Type B pancreatic cell (in vitro differentiated cells): ENCODE results near the gene IPO7. TPM values are rescaled to one million over a fixed set of nuclear protein-coding genes. Genes with fewer than 3 reads are reported as not detected.
A peak's percentile ranks its signal among the peaks of the same experiment; 100 is the strongest.

Source experiments
- DNase-seq: peaks from one replicate; pipeline ENCODE4 v3.0.0; 2021; ENCODE audit warnings: mixed read lengths; ENCODE audit not compliant: unreplicated experiment; ENCODE audit errors: extremely low spot score
- H3K27ac Mint-ChIP-seq: 2 replicates; pipeline ENCODE4 v1.8.0; 2021; ENCODE audit warnings: mild to moderate bottlenecking, mixed read lengths
- H3K27me3 Mint-ChIP-seq: 2 replicates; pipeline ENCODE4 v1.8.0; 2021; ENCODE audit warnings: mixed read lengths
- H3K36me3 Mint-ChIP-seq: 2 replicates; pipeline ENCODE4 v1.8.0; 2021; ENCODE audit warnings: mixed read lengths
- H3K4me1 Mint-ChIP-seq: one replicate; pipeline ENCODE4 v1.8.0; 2021; ENCODE audit warnings: mixed read lengths; ENCODE audit not compliant: unreplicated experiment
- H3K4me3 Mint-ChIP-seq: 2 replicates; pipeline ENCODE4 v1.8.0; 2021; ENCODE audit warnings: mild to moderate bottlenecking, mixed read lengths
- H3K9me3 Mint-ChIP-seq: 2 replicates; pipeline ENCODE4 v1.8.0; 2021; ENCODE audit warnings: mixed read lengths
- total RNA-seq: library from RNA; stranded (reverse); gene quantifications from 2 replicates; pipeline ENCODE4 v1.2.1, GENCODE V29; 2021; ENCODE audit warnings: low replicate concordance
- TF ChIP-seq, protein P1 (sequence below): fragments of 200-600 bp; sonication (generic); conservative IDR thresholded peaks from 2 replicates; pipeline ENCODE4 v1.5.0; 2021; ENCODE audit warnings: antibody characterized with exemption, mild to moderate bottlenecking

Gene IPO7
- total RNA-seq, 1 donor from 2014 or later = 159 TPM

- no peaks in the 10 kb centered on the region for H3K9me3 Mint-ChIP-seq
- no peaks in the 10 kb centered on the region for H3K27me3 Mint-ChIP-seq
- TF ChIP-seq, protein P1, sequence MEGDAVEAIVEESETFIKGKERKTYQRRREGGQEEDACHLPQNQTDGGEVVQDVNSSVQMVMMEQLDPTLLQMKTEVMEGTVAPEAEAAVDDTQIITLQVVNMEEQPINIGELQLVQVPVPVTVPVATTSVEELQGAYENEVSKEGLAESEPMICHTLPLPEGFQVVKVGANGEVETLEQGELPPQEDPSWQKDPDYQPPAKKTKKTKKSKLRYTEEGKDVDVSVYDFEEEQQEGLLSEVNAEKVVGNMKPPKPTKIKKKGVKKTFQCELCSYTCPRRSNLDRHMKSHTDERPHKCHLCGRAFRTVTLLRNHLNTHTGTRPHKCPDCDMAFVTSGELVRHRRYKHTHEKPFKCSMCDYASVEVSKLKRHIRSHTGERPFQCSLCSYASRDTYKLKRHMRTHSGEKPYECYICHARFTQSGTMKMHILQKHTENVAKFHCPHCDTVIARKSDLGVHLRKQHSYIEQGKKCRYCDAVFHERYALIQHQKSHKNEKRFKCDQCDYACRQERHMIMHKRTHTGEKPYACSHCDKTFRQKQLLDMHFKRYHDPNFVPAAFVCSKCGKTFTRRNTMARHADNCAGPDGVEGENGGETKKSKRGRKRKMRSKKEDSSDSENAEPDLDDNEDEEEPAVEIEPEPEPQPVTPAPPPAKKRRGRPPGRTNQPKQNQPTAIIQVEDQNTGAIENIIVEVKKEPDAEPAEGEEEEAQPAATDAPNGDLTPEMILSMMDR = no peak
- no peak overlapping the region for H3K4me3 Mint-ChIP-seq
- H3K27ac Mint-ChIP-seq = peak overlapping the region; percentile 56
- no peak for DNase-seq
- H3K36me3 Mint-ChIP-seq = no peaks in the 10 kb centered on the region
- H3K4me1 Mint-ChIP-seq = peaks cover 7% of the 10 kb centered on the region
These were observed 16.9 kb upstream of the IPO7 start for GRCh38 chr11:9367551-9367950.

- no peak overlapping the region for H3K4me3 Mint-ChIP-seq
- no peaks in the 10 kb centered on the region for H3K9me3 Mint-ChIP-seq
- no peaks in the 10 kb centered on the region for H3K36me3 Mint-ChIP-seq
- DNase-seq = no peak
- H3K4me1 Mint-ChIP-seq = peaks cover 12% of the 10 kb centered on the region
- TF ChIP-seq, protein P1 = no peak
- no peak overlapping the region for H3K27ac Mint-ChIP-seq
- H3K27me3 Mint-ChIP-seq = no peaks in the 10 kb centered on the region
These were observed 7.4 kb upstream of the IPO7 start for GRCh38 chr11:9377036-9377435.

GRCh38 chr11:9379041-9379440 lies 5.4 kb upstream of the IPO7 start:
- H3K27ac Mint-ChIP-seq = no peak overlapping the region
- peaks cover 12% of the 10 kb centered on the region for H3K4me1 Mint-ChIP-seq
- no peak overlapping the region for H3K4me3 Mint-ChIP-seq
- no peak for DNase-seq
- no peaks in the 10 kb centered on the region for H3K9me3 Mint-ChIP-seq
- H3K27me3 Mint-ChIP-seq = no peaks in the 10 kb centered on the region
- TF ChIP-seq, protein P1 = no peak
- no peaks in the 10 kb centered on the region for H3K36me3 Mint-ChIP-seq

GRCh38 chr11:9380773-9381172 lies 3.7 kb upstream of the IPO7 start:
- H3K36me3 Mint-ChIP-seq = peaks cover 6% of the 10 kb centered on the region
- DNase-seq = no peak
- H3K4me1 Mint-ChIP-seq = peaks cover 16% of the 10 kb centered on the region
- H3K27ac Mint-ChIP-seq = peak overlapping the region; percentile 85
- H3K27me3 Mint-ChIP-seq = no peaks in the 10 kb centered on the region
- peak overlapping the region; percentile 17 for H3K4me3 Mint-ChIP-seq
- TF ChIP-seq, protein P1 = no peak
- peaks cover 4% of the 10 kb centered on the region for H3K9me3 Mint-ChIP-seq

DNA sequence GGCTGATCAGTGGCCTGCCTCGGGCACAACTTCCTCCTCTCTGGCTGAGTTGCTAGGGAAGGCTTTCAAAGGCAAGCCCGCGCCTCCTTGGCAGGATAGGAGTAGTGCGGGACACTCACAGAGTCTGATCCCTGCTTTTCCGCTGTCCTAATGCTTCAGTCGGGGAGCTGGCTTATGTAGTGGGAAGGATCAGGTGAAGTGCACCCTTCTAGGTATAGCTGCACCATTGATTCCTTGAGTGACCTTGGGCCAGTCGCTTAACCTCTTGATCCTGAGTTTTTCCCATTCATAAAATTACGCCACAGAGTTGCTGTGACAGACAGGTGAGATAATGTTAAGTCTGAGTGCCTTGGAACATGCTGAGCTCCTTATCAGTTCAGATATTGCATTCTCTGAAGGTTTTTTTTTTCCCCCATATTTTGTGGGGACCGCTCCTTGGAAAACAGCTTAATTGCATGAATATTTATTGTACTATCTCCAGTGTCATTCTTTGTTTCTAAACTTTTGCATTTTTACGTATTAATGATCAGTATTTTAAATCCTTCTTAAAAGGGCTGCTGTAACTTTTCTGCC lies 961 bp downstream of the IPO7 start:
- Mint-ChIP-seq H3K27ac (peak overlapping the region; percentile 93), H3K36me3 (peaks cover 18% of the 10 kb centered on the region), H3K9me3 (peaks cover 4% of the 10 kb centered on the region), H3K27me3 (no peaks in the 10 kb centered on the region), H3K4me1 (peaks cover 26% of the 10 kb centered on the region), H3K4me3 (peak overlapping the region; percentile 95)
- no peak for DNase-seq
- TF ChIP-seq, protein P1 = no peak

GRCh38 chr11:9386086-9386485 lies 1.6 kb downstream of the IPO7 start:
- Mint-ChIP-seq H3K4me1 (peaks cover 19% of the 10 kb centered on the region), H3K4me3 (peak overlapping the region; percentile 95), H3K36me3 (peaks cover 18% of the 10 kb centered on the region), H3K27me3 (no peaks in the 10 kb centered on the region), H3K27ac (no peak overlapping the region), H3K9me3 (peaks cover 4% of the 10 kb centered on the region)
- TF ChIP-seq, protein P1 = no peak
- no peak for DNase-seq
